ENCODE results near the gene PIP5K1A.

GRCh38 chr1:151165738-151166504 is 32.4 kb upstream of the PIP5K1A start, which contains the start of the genes LYSMD1 and SCNM1:
- peak in 2 of 3 experiments; percentile 29 to 37 for TF ChIP-seq CTCF (IDR thresholded peaks at IDR 0.05)
- peak; percentile 93 to 100 for TF ChIP-seq POLR2AphosphoS5 (IDR thresholded peaks at IDR 0.05; ENCODE audit: insufficient read depth in 1 of 2, low read depth in 1 of 2)
- no peak for TF ChIP-seq POLR2A (IDR thresholded peaks at IDR 0.05)

Measured in vagina (tissue), 2 donors.